HG03378 (cell line): ENCODE measurements around the gene CACNA1H.

ENCODE experiments used
- ATAC-seq: cut with Tn5 transposase; IDR thresholded peaks from one replicate; pipeline ENCODE4 v1.9.1; 2021; ENCODE audit warnings: mild to moderate bottlenecking, moderate library complexity; ENCODE audit not compliant: unreplicated experiment

CACNA1H gene

GRCh38 chr16:1140582-1141162 lies 12.2 kb upstream of the CACNA1H start:
- ATAC-seq = no peak

- no peak for ATAC-seq
These were observed 11.7 kb upstream of the CACNA1H start for GRCh38 chr16:1141191-1141590.

- no peak for ATAC-seq
These were observed 11.2 kb upstream of the CACNA1H start for GRCh38 chr16:1141716-1142115.

GRCh38 chr16:1142911-1143310 lies 10.0 kb upstream of the CACNA1H start:
- no peak for ATAC-seq

GRCh38 chr16:1143761-1144450 lies 9.0 kb upstream of the CACNA1H start:
- no peak for ATAC-seq

- no peak for ATAC-seq
These were observed 8.2 kb upstream of the CACNA1H start for GRCh38 chr16:1144476-1145382.

GRCh38 chr16:1145383-1146100 lies 7.4 kb upstream of the CACNA1H start:
- no peak for ATAC-seq

- ATAC-seq = no peak
These were observed 6.5 kb upstream of the CACNA1H start for GRCh38 chr16:1146409-1146808.

- ATAC-seq = no peak
These were observed 5.9 kb upstream of the CACNA1H start for GRCh38 chr16:1147027-1147426.

GRCh38 chr16:1149101-1149636 lies 3.7 kb upstream of the CACNA1H start:
- ATAC-seq = no peak

GRCh38 chr16:1150511-1150982 lies 2.4 kb upstream of the CACNA1H start:
- ATAC-seq = no peak

- ATAC-seq = no peak
These were observed 1.3 kb upstream of the CACNA1H start for GRCh38 chr16:1151424-1152122.

- ATAC-seq = no peak
These were observed 725 bp upstream of the CACNA1H start for GRCh38 chr16:1152123-1152638.

- no peak for ATAC-seq
These were observed 714 bp downstream of the CACNA1H start for GRCh38 chr16:1153480-1154160.

GRCh38 chr16:1154291-1154886 lies 1.5 kb downstream of the CACNA1H start:
- no peak for ATAC-seq

GRCh38 chr16:1154887-1155331 lies 2.0 kb downstream of the CACNA1H start:
- no peak for ATAC-seq

- ATAC-seq = no peak
These were observed 2.6 kb downstream of the CACNA1H start for GRCh38 chr16:1155353-1156054.
